ENCODE results near the gene GAL3ST3.

The GAL3ST3 gene

DNA sequence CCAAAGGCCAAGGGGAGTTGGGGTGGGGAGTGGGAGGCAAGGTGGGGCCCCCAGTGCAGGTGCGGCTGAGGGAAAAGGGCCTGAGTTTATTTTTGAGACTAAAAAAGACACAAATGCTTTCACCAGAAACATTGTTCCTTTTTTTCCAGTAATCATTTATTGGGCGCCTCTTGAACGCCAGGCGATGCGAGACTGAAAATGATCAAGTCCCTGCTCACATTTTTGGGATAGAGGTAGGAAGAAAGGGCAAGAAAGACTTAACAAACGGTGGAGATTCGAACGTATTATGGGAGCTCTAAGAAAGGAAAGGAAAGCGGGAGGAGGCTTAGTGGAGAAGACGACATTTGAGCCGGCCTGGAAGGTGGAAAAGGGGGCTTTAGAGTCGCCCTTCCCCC is 2.4 kb upstream of the GAL3ST3 start:
- peak overlapping the region; percentile 83 for H3K4me3 ChIP-seq (ENCODE audit: low read length)
- TF ChIP-seq EZH2phosphoT487 (IDR thresholded peaks at IDR 0.05; ENCODE audit: borderline replicate concordance, low read length) (no peak), CTCF (IDR thresholded peaks at IDR 0.05; ENCODE audit: low read depth, low read length, poor library complexity, severe bottlenecking) (no peak)
- no peaks in the 10 kb centered on the region for H3K9me3 ChIP-seq (ENCODE audit: control insufficient read depth, insufficient read depth, low read length)
- H3K4me2 ChIP-seq (ENCODE audit: low read length): peak overlapping the region; percentile 73
- H3K9me2 ChIP-seq (replicated peaks; ENCODE audit: control insufficient read depth, low read length): no peaks in the 10 kb centered on the region
- H3K79me2 ChIP-seq (ENCODE audit: control insufficient read depth, low read length): peaks cover 40% of the 10 kb centered on the region
- peaks cover 40% of the 10 kb centered on the region for H3K36me3 ChIP-seq (ENCODE audit: control insufficient read depth, low read length)
- peaks cover 25% of the 10 kb centered on the region for H3K4me1 ChIP-seq (ENCODE audit: control insufficient read depth, low read length)
- no peaks in the 10 kb centered on the region; the same call in 1 of the 2 replicates for H3K27me3 ChIP-seq (ENCODE audit: control insufficient read depth, low read length)
- H3K27ac ChIP-seq (ENCODE audit: low read depth, low read length): peak overlapping the region; percentile 39; the same call in 1 of the 2 replicates
- H3F3A ChIP-seq (ENCODE audit: control insufficient read depth, insufficient read depth): no peaks in the 10 kb centered on the region
- H4K20me1 ChIP-seq (ENCODE audit: control insufficient read depth, insufficient read depth, low read depth, low read length): peaks cover 4% of the 10 kb centered on the region; the same call in 1 of the 2 replicates

DNA sequence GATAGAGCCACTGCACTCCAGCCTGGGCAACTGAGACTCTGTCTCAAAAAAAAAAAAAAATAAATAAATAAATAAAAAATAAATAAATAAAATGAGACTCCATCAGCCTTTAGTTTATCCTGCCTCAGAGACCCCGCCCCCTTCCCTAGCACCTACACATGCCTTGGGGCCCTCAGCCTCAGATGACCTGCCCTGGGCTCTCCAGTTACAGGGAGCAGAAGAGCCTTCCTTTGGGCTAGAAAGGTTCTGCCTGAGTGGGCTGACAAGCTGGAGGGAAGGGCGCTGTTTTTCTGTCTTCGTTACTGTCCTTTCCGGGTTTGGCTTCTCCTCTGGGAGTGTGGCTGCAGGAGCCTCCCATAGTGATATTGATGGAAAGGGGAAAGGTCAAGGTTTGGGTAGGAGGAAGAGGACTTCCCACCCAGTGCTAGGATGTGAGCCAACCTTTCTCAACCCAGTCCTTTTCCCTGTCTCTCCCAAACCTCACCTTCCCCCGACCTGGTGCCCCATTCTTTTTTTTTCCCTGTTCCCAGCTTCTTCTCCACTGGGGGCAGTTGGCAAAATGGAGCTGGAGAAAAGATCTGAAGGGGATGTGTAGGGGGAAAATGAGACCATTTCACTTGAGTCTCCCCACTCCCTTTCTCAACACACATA is 1.7 kb upstream of the GAL3ST3 start:
- H3F3A ChIP-seq (ENCODE audit: control insufficient read depth, insufficient read depth): no peaks in the 10 kb centered on the region
- peak overlapping the region; percentile 83 for H3K4me3 ChIP-seq (ENCODE audit: low read length)

GRCh38 chr11:66047541-66048365 is 1.2 kb downstream of the GAL3ST3 start:
- no peaks in the 10 kb centered on the region; the same call in 1 of the 2 replicates for H3F3A ChIP-seq (ENCODE audit: control insufficient read depth, insufficient read depth)

More for the DNA sequence above, 1.7 kb upstream of the GAL3ST3 start:
- H3K9me2 ChIP-seq (replicated peaks; ENCODE audit: control insufficient read depth, low read length): no peaks in the 10 kb centered on the region
- H4K20me1 ChIP-seq (ENCODE audit: control insufficient read depth, insufficient read depth, low read depth, low read length): peaks cover 4% of the 10 kb centered on the region; the same call in 1 of the 2 replicates
- no peaks in the 10 kb centered on the region for H3K9me3 ChIP-seq (ENCODE audit: control insufficient read depth, insufficient read depth, low read length)
- H3K27me3 ChIP-seq (ENCODE audit: control insufficient read depth, low read length): no peaks in the 10 kb centered on the region; the same call in 1 of the 2 replicates
- TF ChIP-seq CTCF (IDR thresholded peaks at IDR 0.05; ENCODE audit: low read depth, low read length, poor library complexity, severe bottlenecking): no peak
- no peak for TF ChIP-seq EZH2phosphoT487 (IDR thresholded peaks at IDR 0.05; ENCODE audit: borderline replicate concordance, low read length)
- H3K36me3 ChIP-seq (ENCODE audit: control insufficient read depth, low read length): peaks cover 33% of the 10 kb centered on the region
- H3K4me2 ChIP-seq (ENCODE audit: low read length): peak overlapping the region; percentile 73
- H3K27ac ChIP-seq (ENCODE audit: low read depth, low read length): 0 out of 2 replicates have a peak overlapping the region, but pooled peaks have one; percentile 39
- H3K79me2 ChIP-seq (ENCODE audit: control insufficient read depth, low read length): peaks cover 40% of the 10 kb centered on the region
- peaks cover 25% of the 10 kb centered on the region for H3K4me1 ChIP-seq (ENCODE audit: control insufficient read depth, low read length)

More at GRCh38 chr11:66047541-66048365, 1.2 kb downstream of the GAL3ST3 start:
- no peaks in the 10 kb centered on the region for H3K9me2 ChIP-seq (replicated peaks; ENCODE audit: control insufficient read depth, low read length)
- H3K4me1 ChIP-seq (ENCODE audit: control insufficient read depth, low read length): peaks cover 26% of the 10 kb centered on the region
- H3K4me2 ChIP-seq (ENCODE audit: low read length): no peak overlapping the region
- H3K9me3 ChIP-seq (ENCODE audit: control insufficient read depth, insufficient read depth, low read length): no peaks in the 10 kb centered on the region
- TF ChIP-seq EZH2phosphoT487 (IDR thresholded peaks at IDR 0.05; ENCODE audit: borderline replicate concordance, low read length) (no peak), CTCF (IDR thresholded peaks at IDR 0.05; ENCODE audit: low read depth, low read length, poor library complexity, severe bottlenecking) (no peak)
- peaks cover 12% of the 10 kb centered on the region for H3K79me2 ChIP-seq (ENCODE audit: control insufficient read depth, low read length)
- H3K27ac ChIP-seq (ENCODE audit: low read depth, low read length): no peak overlapping the region
- peaks cover 5% of the 10 kb centered on the region for H3K36me3 ChIP-seq (ENCODE audit: control insufficient read depth, low read length)
- H3K4me3 ChIP-seq (ENCODE audit: low read length): no peak overlapping the region
- no peaks in the 10 kb centered on the region; the same call in 1 of the 2 replicates for H3K27me3 ChIP-seq (ENCODE audit: control insufficient read depth, low read length)
- no peaks in the 10 kb centered on the region for H4K20me1 ChIP-seq (ENCODE audit: control insufficient read depth, insufficient read depth, low read depth, low read length)
